Measurements from ENCODE around the gene SEC61A1.
A peak's percentile ranks its signal among the peaks of the same experiment; 100 is the strongest.

SEC61A1 gene

GRCh38 chr3:128060473-128061381, 8.5 kb downstream of the SEC61A1 start:
- DNase-seq = no peak

- DNase-seq = no peak
Measured at GRCh38 chr3:128062033-128062745, 10.0 kb downstream of the SEC61A1 start.

- no peak for DNase-seq
Measured at GRCh38 chr3:128063865-128064264, 11.6 kb downstream of the SEC61A1 start.

- DNase-seq = no peak
Measured at GRCh38 chr3:128064962-128065361, 12.7 kb downstream of the SEC61A1 start.

- no peak for DNase-seq
Measured at GRCh38 chr3:128066114-128066513, 13.9 kb downstream of the SEC61A1 start.

GRCh38 chr3:128066676-128067075, 14.4 kb downstream of the SEC61A1 start:
- DNase-seq = no peak

GRCh38 chr3:128067489-128067888, 15.3 kb downstream of the SEC61A1 start:
- DNase-seq = no peak

- peak; percentile 23 for DNase-seq
Measured at GRCh38 chr3:128068156-128068620, 16.0 kb downstream of the SEC61A1 start.

GRCh38 chr3:128069271-128069670, 17.0 kb downstream of the SEC61A1 start:
- no peak for DNase-seq

GRCh38 chr3:128070898-128071591, 18.8 kb downstream of the SEC61A1 start:
- DNase-seq = no peak

- DNase-seq = no peak
Measured at GRCh38 chr3:128071771-128072453, 19.7 kb downstream of the SEC61A1 start.

- DNase-seq = no peak
Measured at GRCh38 chr3:128072454-128073184, 20.4 kb downstream of the SEC61A1 start.

GRCh38 chr3:128073185-128073725, 21.0 kb downstream of the SEC61A1 start:
- DNase-seq = no peak

- no peak for DNase-seq
Measured at GRCh38 chr3:128073807-128074206, 21.6 kb downstream of the SEC61A1 start.

- peak; percentile 70 for DNase-seq
Measured at GRCh38 chr3:128074851-128075521, 22.7 kb downstream of the SEC61A1 start.

GRCh38 chr3:128075522-128076482, 23.6 kb downstream of the SEC61A1 start:
- peak; percentile 95 for DNase-seq

- DNase-seq = no peak
Measured at GRCh38 chr3:128076483-128077201, 24.4 kb downstream of the SEC61A1 start.

GRCh38 chr3:128077202-128077624, 25.0 kb downstream of the SEC61A1 start:
- no peak for DNase-seq

GRCh38 chr3:128077665-128078064, 25.4 kb downstream of the SEC61A1 start:
- DNase-seq = no peak
